Posterior vena cava (tissue), 2 donors: Measurements from ENCODE around the gene AZIN2. TPM values are rescaled to one million over a fixed set of nuclear protein-coding genes. Genes with fewer than 3 reads are reported as not detected.
A peak's percentile ranks its signal among the peaks of the same experiment; 100 is the strongest.
"Not testable (repeated sequence)": the region's sequence is repeated elsewhere in the genome, so short reads cannot be mapped to it uniquely, and the experiment has no call there.

Experiments
- DNase-seq: peaks from one replicate; pipeline ENCODE4 v3.0.0-alpha.2; 2020; ENCODE audit warnings: low spot score
- intact Hi-C, 2 donors: fragments of 100-400 bp; cut with DNase I; formaldehyde crosslinking; loops; one replicate each; pipeline versions ENCODE4 v1.14.1 to v1.14.2; 2022 to 2023
- total RNA-seq, 2 donors: library from RNA; stranded (reverse); fragmentation: NEBNext Ultra II Directional; extraction: Animal tissue kit (Norgen Biotek cat#: 25700); gene quantifications; one replicate each; pipeline ENCODE4 v1.2.1, GENCODE V29; 2021
- donor health status: DM: yes; HTN: yes; CAD: no.
- donor health status: DM: yes; HTN: yes; CAD: no.

Gene AZIN2
- total RNA-seq, 2 donors from 2014 or later = 4.0 to 4.7 TPM

GRCh38 chr1:33055210-33056008 lies 25.5 kb upstream of the AZIN2 start:
- intact Hi-C loops = loop anchor here in 1 of 2 donors (5.0 kb wide), 1 partner anchor 118 kb away; no protein-coding TSS in a partner anchor
- peak; percentile 89 for DNase-seq

- DNase-seq = no peak
- intact Hi-C loops = loop anchor here in 1 of 2 donors (5.0 kb wide), 1 partner anchor 119 kb away; no protein-coding TSS in a partner anchor
These were observed 24.5 kb upstream of the AZIN2 start for GRCh38 chr1:33056426-33056825.

DNA sequence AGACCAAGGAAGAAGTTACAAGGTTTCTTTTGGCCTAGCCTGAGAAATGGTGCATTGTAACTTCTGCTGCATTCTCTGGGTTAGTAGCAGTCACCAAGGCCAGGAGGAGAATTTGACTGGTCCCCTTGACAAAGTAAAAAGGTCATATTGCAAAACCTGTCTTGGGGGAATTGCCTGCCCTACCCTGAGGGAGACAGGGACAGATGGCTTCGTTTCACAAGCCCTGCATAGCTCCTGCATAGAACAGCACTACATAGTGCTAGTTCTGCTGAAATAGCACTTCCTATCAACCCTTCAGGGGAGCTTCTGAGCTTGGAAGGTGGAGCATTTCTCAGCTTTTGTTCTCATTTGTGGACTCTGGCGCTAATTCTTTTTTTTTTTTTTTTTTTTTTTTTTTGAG lies 23.9 kb upstream of the AZIN2 start:
- DNase-seq = no peak
- intact Hi-C loops = loop anchor here in 1 of 2 donors (5.0 kb wide), 1 partner anchor 120 kb away; no protein-coding TSS in a partner anchor

DNA sequence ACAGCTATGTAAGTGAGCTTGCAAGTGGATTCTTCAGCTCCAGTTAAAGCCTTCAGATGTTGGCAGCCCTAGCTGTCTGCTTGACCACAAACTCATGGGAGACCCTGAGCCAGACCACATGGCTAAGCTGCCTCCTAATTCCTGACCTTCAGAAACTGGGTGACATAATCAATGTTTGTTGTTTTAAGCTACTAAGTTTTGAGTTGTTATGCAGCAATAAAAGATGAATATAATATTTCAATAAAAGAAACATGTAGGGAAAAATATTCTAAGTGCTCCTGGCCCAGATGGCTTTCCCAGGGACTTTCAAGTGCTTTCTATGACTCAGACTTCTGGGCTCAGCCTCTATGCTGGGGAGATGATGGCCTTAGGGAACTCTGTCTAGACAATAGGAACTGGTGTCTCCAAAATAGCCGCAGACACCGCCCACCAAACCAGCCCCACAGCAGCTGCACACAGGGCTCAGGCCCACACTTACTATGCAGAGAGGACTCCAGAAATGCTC lies 20.3 kb upstream of the AZIN2 start:
- intact Hi-C loops = no loop called here
- DNase-seq = peak; percentile 90

GRCh38 chr1:33061834-33062233 lies 19.1 kb upstream of the AZIN2 start:
- no peak for DNase-seq
- intact Hi-C loops = loop anchor here in 1 of 2 donors (2.0 kb wide), 1 partner anchor 19 kb away; no protein-coding TSS in a partner anchor

- DNase-seq, intact Hi-C loops: not testable (repeated sequence)
These were observed 16.7 kb upstream of the AZIN2 start for GRCh38 chr1:33064284-33064683.

DNA sequence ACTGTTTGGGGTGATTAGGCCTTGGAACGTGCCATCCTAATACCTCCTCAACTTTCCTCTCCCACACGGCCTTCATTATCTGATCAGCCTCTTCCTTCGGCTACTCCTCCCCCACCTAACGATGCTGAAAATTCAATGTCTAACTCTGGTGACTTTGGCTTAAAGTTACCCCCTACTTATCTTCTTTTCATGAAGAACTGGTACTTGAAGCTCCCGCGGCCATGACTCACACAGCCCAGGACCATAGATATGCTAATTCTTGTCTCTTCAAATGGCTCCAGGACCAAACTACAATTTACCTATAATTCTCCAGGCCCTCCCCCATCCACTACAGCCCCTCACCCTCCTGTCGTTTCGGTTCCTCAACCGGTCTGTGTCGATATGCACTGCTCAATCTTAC lies 15.7 kb upstream of the AZIN2 start:
- no peak for DNase-seq
- intact Hi-C loops = no loop called here

GRCh38 chr1:33066477-33066876 lies 14.5 kb upstream of the AZIN2 start:
- intact Hi-C loops, DNase-seq: not testable (repeated sequence)

- DNase-seq, intact Hi-C loops: not testable (repeated sequence)
These were observed 12.8 kb upstream of the AZIN2 start for GRCh38 chr1:33068108-33068507.

DNA sequence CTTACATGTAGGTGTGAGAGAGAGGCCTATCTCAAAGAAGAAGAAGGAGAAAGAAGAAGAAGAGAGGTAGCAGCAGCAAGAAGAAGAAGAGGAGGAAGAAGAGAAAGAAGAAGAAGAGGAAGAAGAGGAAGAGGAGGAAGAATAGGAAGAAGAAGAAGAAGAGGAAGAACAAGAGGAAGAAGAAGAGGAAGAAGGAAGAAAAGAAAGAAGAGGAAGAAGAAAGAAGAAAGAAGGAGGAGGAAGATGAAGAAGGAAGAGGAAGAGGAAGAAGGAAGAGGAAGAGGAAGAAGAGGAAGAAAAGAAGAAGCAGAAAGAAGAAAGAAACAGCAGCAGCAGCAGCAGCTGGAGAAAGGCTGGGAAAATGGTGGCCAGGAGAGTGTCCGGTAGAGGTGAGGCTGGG lies 10.3 kb upstream of the AZIN2 start:
- no peak for DNase-seq
- intact Hi-C loops = no loop called here

DNA sequence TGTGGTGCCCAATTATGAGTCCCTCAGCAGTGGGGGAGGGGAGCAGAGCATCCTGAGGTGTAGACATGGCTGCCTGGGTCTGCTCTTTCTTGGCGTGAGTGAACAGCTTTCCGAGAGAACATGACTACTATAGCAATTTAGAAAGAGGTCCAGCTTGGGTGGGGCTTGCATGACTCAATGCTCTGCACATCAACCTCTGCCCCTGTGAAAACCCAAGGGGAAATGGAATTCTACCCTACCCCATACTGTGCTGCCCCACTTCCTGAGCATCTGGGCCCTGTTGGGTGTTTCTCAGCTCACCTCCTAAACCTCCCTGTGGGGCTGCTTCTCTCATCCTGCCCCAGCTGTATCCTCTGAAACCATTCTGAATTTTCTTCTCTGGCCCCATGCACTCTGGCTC lies 8.2 kb upstream of the AZIN2 start:
- intact Hi-C loops = no loop called here
- no peak for DNase-seq

DNA sequence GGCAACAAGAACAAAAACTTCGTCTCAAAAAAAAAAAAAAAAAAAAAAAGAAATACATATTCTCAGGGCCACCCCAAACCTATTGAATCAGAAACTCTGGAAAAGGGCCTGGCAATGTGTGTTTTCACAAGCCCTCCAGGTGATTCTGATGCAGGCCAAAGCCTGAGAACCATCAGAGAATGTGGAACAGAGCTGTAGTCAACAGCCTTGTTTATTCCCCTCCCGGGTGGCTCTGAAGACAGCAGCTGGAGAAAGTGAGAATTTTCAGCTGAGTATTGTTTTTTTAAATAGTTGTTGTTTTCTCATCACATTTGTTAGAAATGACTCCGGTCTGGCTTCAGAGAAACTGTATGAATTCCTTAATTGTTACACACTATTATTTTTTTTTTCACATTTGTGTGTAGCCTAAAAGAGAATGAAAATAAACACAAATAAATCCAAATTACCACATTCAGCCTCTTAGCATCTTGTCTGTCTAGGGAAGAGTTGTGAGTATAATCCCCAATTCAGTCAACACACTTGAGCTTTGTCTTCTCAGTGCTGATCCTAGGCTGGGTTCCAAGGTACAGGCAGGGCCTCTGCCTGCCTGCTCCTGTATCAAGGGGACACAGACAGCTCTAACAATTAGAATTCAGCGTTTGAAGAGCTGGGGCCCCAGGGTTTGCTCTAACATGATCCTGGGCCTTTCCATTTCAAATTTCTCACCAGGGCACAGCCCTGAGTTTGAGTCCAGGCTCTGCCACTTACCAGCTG lies 6.6 kb upstream of the AZIN2 start:
- intact Hi-C loops = no loop called here
- DNase-seq = no peak

- intact Hi-C loops = no loop called here
These were observed 2.8 kb upstream of the AZIN2 start for GRCh38 chr1:33078030-33078591.

DNA sequence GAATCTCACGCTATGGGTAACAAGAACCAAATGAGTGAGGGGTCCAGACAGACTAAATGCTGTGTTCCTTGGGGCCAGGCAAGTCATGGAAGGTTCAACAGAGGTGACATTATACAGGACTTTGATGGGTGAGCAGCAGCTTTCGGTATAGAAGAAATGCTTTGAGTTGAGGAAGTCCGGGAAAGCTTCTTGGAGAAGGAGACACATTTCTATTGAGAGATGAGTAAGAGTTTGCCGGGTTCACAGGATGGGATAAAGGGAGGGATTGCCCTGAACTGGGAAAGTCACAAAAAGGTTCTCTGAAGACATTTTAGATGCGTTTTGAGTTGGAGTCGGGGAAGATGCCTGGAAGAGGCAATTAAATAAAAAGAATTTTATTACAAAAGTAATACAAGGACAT lies 580 bp upstream of the AZIN2 start:
- no peak for DNase-seq
- intact Hi-C loops = no loop called here

More at GRCh38 chr1:33078030-33078591, 2.8 kb upstream of the AZIN2 start:
- DNase-seq = no peak

DNA sequence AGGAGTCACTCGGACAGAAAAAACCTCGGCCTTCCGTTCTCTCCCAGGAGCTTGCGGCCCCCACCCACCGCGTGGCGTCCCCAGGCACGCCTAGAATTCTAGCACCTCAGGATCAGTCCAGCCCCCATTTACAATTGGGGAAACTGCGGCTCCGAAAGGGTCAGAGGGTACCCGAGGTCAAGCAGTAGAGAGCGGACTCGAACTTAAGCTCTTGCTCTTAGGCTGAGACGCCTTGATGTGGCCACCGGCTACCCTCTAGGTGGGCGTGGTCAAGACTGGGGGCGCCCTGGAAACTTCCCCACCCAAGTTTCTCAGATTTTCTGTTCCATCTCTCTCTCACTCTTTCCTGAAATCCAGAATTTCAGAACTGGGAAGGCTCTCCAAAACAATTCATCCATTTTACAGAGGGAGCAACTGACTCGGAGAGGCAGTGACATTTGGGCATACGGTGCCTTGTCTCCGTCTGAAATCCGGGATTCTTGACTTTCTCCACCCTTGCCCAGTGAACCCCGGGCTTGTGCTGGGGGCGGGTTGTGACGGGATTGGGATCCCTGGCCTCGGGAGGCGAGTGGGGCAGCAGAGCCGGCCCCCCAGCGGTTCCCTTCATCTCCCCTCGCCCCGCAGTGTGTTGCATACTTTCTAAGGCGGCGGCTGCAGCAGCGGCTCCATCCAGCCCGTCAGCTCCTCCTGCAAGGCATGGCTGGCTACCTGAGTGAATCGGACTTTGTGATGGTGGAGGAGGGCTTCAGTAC lies 777 bp downstream of the AZIN2 start:
- DNase-seq = no peak
- intact Hi-C loops = no loop called here

DNA sequence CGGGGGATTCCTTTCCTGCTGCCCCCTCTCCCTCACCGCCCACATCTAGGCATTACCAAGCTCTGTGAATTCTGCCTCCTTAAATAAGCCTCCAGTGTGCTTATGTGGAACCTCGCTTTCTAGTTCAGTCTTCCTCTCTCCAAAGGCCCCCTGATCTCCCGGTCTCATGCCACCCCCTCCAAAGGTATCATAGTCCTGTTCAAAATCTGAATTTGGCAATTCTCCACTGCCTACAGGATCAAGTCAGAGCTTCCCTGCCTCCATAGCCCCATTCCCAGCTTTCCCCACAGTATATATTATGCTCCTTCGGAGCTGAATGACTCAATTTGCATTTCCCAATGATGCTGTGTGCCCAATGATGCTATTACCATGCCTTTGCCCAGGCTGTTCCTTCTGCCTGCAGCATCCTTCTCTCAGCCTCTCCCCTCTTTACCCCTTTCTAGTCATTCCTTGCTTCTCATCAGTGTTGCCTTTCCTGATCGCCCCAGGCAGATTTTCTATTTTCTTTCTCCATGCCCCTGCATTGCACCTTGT lies 1.7 kb downstream of the AZIN2 start:
- DNase-seq = no peak
- intact Hi-C loops = no loop called here

- no peak for DNase-seq
These were observed 4.4 kb downstream of the AZIN2 start for GRCh38 chr1:33085332-33085731.

GRCh38 chr1:33086384-33086850 lies 5.5 kb downstream of the AZIN2 start:
- intact Hi-C loops = no loop called here
- DNase-seq = peak; percentile 91

More at GRCh38 chr1:33085332-33085731, 4.4 kb downstream of the AZIN2 start:
- intact Hi-C loops = no loop called here

DNA sequence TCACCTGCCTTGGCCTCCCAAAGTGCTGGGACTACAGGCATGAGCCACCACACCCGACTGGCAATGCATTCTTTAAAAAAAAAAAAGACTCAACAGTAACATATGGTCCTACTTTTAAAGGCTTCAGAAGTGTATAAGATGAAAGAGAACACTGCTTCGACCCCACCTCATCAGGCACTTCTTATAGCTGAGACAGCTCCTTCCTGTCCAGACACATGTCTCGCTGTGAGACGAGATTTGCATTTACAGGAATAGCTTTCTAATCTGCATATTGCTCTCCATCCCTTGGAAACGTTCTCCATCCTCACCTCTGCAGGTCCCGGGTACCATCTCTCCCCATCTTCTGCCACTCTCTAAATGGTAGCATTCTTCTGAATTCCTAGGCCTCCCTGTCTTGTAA lies 6.7 kb downstream of the AZIN2 start:
- no peak for DNase-seq
- intact Hi-C loops = no loop called here
